Neuronal stem cell (in vitro differentiated cells): ENCODE measurements around the gene B3GALNT2.
"Not testable (repeated sequence)": the region's sequence is repeated elsewhere in the genome, so short reads cannot be mapped to it uniquely, and the experiment has no call there.

Experiments used
- DNase-seq: peaks from one replicate; pipeline ENCODE4 v3.0.0-alpha.2; 2013; ENCODE audit warnings: low spot score
- H2AFZ ChIP-seq: one replicate; pipeline ENCODE4 v1.6.1; 2013; ENCODE audit warnings: mild to moderate bottlenecking, low read length, inconsistent platforms
- H2AK5ac ChIP-seq: 2 replicates; pipeline ENCODE4 v1.6.1; 2013; ENCODE audit warnings: low read depth, mild to moderate bottlenecking, inconsistent platforms, low read length, moderate library complexity, mixed read lengths
- H2BK120ac ChIP-seq: 2 replicates; pipeline ENCODE4 v1.6.1; 2013; ENCODE audit warnings: low read depth, mild to moderate bottlenecking, inconsistent platforms, low read length, moderate library complexity, mixed read lengths
- H2BK12ac ChIP-seq: one replicate; pipeline ENCODE4 v1.6.1; 2013; ENCODE audit warnings: low read length, inconsistent platforms
- H2BK15ac ChIP-seq: 2 replicates; pipeline ENCODE4 v1.6.1; 2013; ENCODE audit warnings: mild to moderate bottlenecking, low read length, inconsistent platforms, mixed read lengths
- H2BK5ac ChIP-seq: one replicate; pipeline ENCODE4 v1.6.1; 2013; ENCODE audit warnings: inconsistent platforms, mild to moderate bottlenecking, low read length, moderate library complexity
- H3K14ac ChIP-seq: one replicate; pipeline ENCODE4 v1.6.1; 2013; ENCODE audit warnings: low read length, inconsistent platforms
- H3K18ac ChIP-seq: 2 replicates; pipeline ENCODE4 v1.6.1; 2013; ENCODE audit warnings: low read length, inconsistent platforms
- H3K23ac ChIP-seq: 2 replicates; pipeline ENCODE4 v1.6.1; 2013; ENCODE audit warnings: low read depth, mild to moderate bottlenecking, mixed read lengths, low read length, inconsistent platforms; ENCODE audit not compliant: poor library complexity
- H3K27ac ChIP-seq: replicated peaks from 3 replicates; pipeline ENCODE4 v1.5.1; 2013; ENCODE audit warnings: low read length, inconsistent platforms
- H3K27me3 ChIP-seq, 3 experiments: 2 replicates each; pipeline ENCODE4 v1.6.1; 2013; ENCODE audit warnings: low read length in 3 of 3, mild to moderate bottlenecking in 2 of 3, inconsistent platforms in 1 of 3, low read depth in 1 of 3, mixed read lengths in 1 of 3, moderate library complexity in 1 of 3; ENCODE audit not compliant: control insufficient read depth in 3 of 3, insufficient read depth in 3 of 3
- H3K36me3 ChIP-seq, 2 donors: replicated peaks in 1 of 2; 2 replicates each; pipeline ENCODE4 v1.6.1; 2013; ENCODE audit warnings: low read length in 2 of 2; ENCODE audit not compliant: control insufficient read depth in 2 of 2, insufficient read depth in 2 of 2
- H3K4ac ChIP-seq: 2 replicates; pipeline ENCODE4 v1.6.1; 2013; ENCODE audit warnings: inconsistent platforms, mild to moderate bottlenecking, low read length, moderate library complexity
- H3K4me1 ChIP-seq, 2 donors: 1 replicate in 1 of 2; 2 replicates in 1 of 2; pipeline ENCODE4 v1.6.1; 2013; ENCODE audit warnings: low read length in 2 of 2, low read depth in 1 of 2; ENCODE audit not compliant: control insufficient read depth in 2 of 2, insufficient read depth in 1 of 2
- H3K4me2 ChIP-seq: one replicate; pipeline ENCODE4 v1.6.1; 2013; ENCODE audit warnings: mild to moderate bottlenecking, low read length, inconsistent platforms; ENCODE audit not compliant: insufficient read depth, poor library complexity, severe bottlenecking
- H3K4me3 ChIP-seq, 2 donors: 2 replicates each; pipeline ENCODE4 v1.5.1; 2013; ENCODE audit warnings: low read length in 2 of 2, mild to moderate bottlenecking in 2 of 2, inconsistent platforms in 1 of 2, moderate library complexity in 1 of 2
- H3K79me1 ChIP-seq: one replicate; pipeline ENCODE4 v1.6.1; 2013; ENCODE audit warnings: low read depth, mild to moderate bottlenecking, inconsistent platforms, low read length, moderate library complexity
- H3K9ac ChIP-seq: one replicate; pipeline ENCODE4 v1.6.1; 2013; ENCODE audit warnings: mild to moderate bottlenecking, low read depth, low read length, inconsistent platforms; ENCODE audit not compliant: poor library complexity
- H3K9me3 ChIP-seq, 2 donors: replicated peaks in 1 of 2; 2 replicates each; pipeline versions ENCODE3 to v1.6.1; 2013; ENCODE audit warnings: low read length in 2 of 2, mild to moderate bottlenecking in 2 of 2, inconsistent platforms in 1 of 2, low read depth in 1 of 2, mixed read lengths in 1 of 2, moderate library complexity in 1 of 2; ENCODE audit not compliant: control insufficient read depth in 2 of 2, insufficient read depth in 1 of 2
- H4K8ac ChIP-seq: one replicate; pipeline ENCODE4 v1.6.1; 2013; ENCODE audit warnings: low read depth, mild to moderate bottlenecking, inconsistent platforms, low read length, moderate library complexity
- H4K91ac ChIP-seq: one replicate; pipeline ENCODE4 v1.6.1; 2013; ENCODE audit warnings: low read length, low read depth, mild to moderate bottlenecking, inconsistent platforms; ENCODE audit not compliant: poor library complexity
- WGBS, 2 donors: extraction: QIAGEN DNeasy Blood & Tissue Kit; methylation state at CpG; one replicate each; pipeline ENCODE4 v1.1.7; 2013; ENCODE audit warnings: missing lambda C conversion rate in 2 of 2, mixed read lengths in 1 of 2; ENCODE audit not compliant: insufficient read length in 2 of 2, insufficient replicate concordance in 1 of 2; ENCODE audit errors: extremely low coverage in 2 of 2; 5-methylcytosine and 5-hydroxymethylcytosine counted together

The B3GALNT2 gene

GRCh38 chr1:235483090-235483489 is 21.2 kb downstream of the B3GALNT2 start:
- no peak overlapping the region for H2AK5ac ChIP-seq
- no peak overlapping the region for H3K14ac ChIP-seq
- H3K4me2 ChIP-seq: no peak overlapping the region
- H3K27ac ChIP-seq: no peak overlapping the region
- H4K91ac ChIP-seq: no peak overlapping the region
- H2AFZ ChIP-seq: no peak overlapping the region
- no peak overlapping the region for H3K9ac ChIP-seq
- no peak overlapping the region for H2BK5ac ChIP-seq
- no peaks in the 10 kb centered on the region for H3K27me3 ChIP-seq
- no peaks in the 10 kb centered on the region for H3K79me1 ChIP-seq
- no peak overlapping the region for H3K4ac ChIP-seq
- no peak overlapping the region for H2BK120ac ChIP-seq
- no peak overlapping the region for H3K18ac ChIP-seq
- H3K9me3 ChIP-seq: peaks cover 0 to 29% of the 10 kb centered on the region in 2 donors
- H2BK15ac ChIP-seq: no peak overlapping the region
- no CpG with 5 or more reads among the region's 5 CpGs for WGBS, 2 donors
- H2BK12ac ChIP-seq: no peak overlapping the region
- no peak overlapping the region for H3K4me3 ChIP-seq
- H3K23ac ChIP-seq: no peak overlapping the region
- DNase-seq: no peak
- no peak overlapping the region for H4K8ac ChIP-seq
- no peaks in the 10 kb centered on the region for H3K4me1 ChIP-seq
- H3K36me3 ChIP-seq: peaks cover 16 to 94% of the 10 kb centered on the region in 2 donors

GRCh38 chr1:235473806-235474205 is 30.4 kb downstream of the B3GALNT2 start:
- no peak overlapping the region for H4K8ac ChIP-seq
- H3K23ac ChIP-seq: no peak overlapping the region
- no peak overlapping the region for H3K18ac ChIP-seq
- no peak overlapping the region for H3K14ac ChIP-seq
- H4K91ac ChIP-seq: no peak overlapping the region
- H3K79me1 ChIP-seq: no peaks in the 10 kb centered on the region
- WGBS, 2 donors: no CpG with 5 or more reads among the region's 1 CpG
- H3K36me3 ChIP-seq: peaks cover 2 to 83% of the 10 kb centered on the region in 2 donors
- no peak for DNase-seq
- no peak overlapping the region for H3K4me2 ChIP-seq
- no peak overlapping the region for H3K4me3 ChIP-seq
- no peak overlapping the region for H2AK5ac ChIP-seq
- no peak overlapping the region for H2AFZ ChIP-seq
- H3K4me1 ChIP-seq: no peaks in the 10 kb centered on the region
- H2BK15ac ChIP-seq: no peak overlapping the region
- no peak overlapping the region for H3K27ac ChIP-seq
- peaks cover 0 to 2% (median 0%) of the 10 kb centered on the region in 3 experiments for H3K27me3 ChIP-seq
- no peak overlapping the region for H3K9ac ChIP-seq
- H3K4ac ChIP-seq: no peak overlapping the region
- H2BK120ac ChIP-seq: no peak overlapping the region
- no peak overlapping the region for H2BK12ac ChIP-seq
- no peaks in the 10 kb centered on the region for H3K9me3 ChIP-seq
- no peak overlapping the region for H2BK5ac ChIP-seq

GRCh38 chr1:235470741-235471439 is 33.4 kb downstream of the B3GALNT2 start:
- Histone ChIP-seq H3K79me1 (peaks cover 2% of the 10 kb centered on the region), H3K4me3 (no peak overlapping the region), H3K4me1 (no peaks in the 10 kb centered on the region), H3K27ac (no peak overlapping the region), H3K36me3 (peaks cover 2 to 71% of the 10 kb centered on the region in 2 donors), H2AFZ (no peak overlapping the region), H3K9me3 (no peaks in the 10 kb centered on the region), H3K27me3 (peaks cover 0 to 2% (median 0%) of the 10 kb centered on the region in 3 experiments), H2BK12ac (no peak overlapping the region), H2BK15ac (no peak overlapping the region), H2AK5ac (no peak overlapping the region), H4K91ac (no peak overlapping the region), H3K4ac (no peak overlapping the region), H3K9ac (no peak overlapping the region), H3K18ac (no peak overlapping the region), H2BK120ac (no peak overlapping the region), H3K4me2 (no peak overlapping the region), H4K8ac (no peak overlapping the region), H3K14ac (no peak overlapping the region), H3K23ac (no peak overlapping the region), H2BK5ac (no peak overlapping the region)
- no peak for DNase-seq
- no CpG with 5 or more reads among the region's 6 CpGs for WGBS, 2 donors

- not testable (repeated sequence) for H3K23ac ChIP-seq, H2BK120ac ChIP-seq, H2BK15ac ChIP-seq, DNase-seq, H3K4me3 ChIP-seq, H4K91ac ChIP-seq, H3K9me3 ChIP-seq, H3K27me3 ChIP-seq, H3K4me2 ChIP-seq, H3K9ac ChIP-seq, H3K4ac ChIP-seq, H2AK5ac ChIP-seq, H2BK5ac ChIP-seq, H3K27ac ChIP-seq, H2AFZ ChIP-seq, H3K4me1 ChIP-seq, H3K14ac ChIP-seq, H3K18ac ChIP-seq, H2BK12ac ChIP-seq, H3K79me1 ChIP-seq, H4K8ac ChIP-seq
- peaks cover 0 to 73% of the 10 kb centered on the region in 2 donors for H3K36me3 ChIP-seq
- WGBS, 2 donors: no CpG with 5 or more reads among the region's 2 CpGs
Measured at GRCh38 chr1:235469897-235470296, 34.4 kb downstream of the B3GALNT2 start.
